Osteocyte (in vitro differentiated cells): ENCODE results near the gene ACKR2. TPM values are rescaled to one million over a fixed set of nuclear protein-coding genes. Genes with fewer than 3 reads are reported as not detected.
"Not testable (repeated sequence)": the region's sequence is repeated elsewhere in the genome, so short reads cannot be mapped to it uniquely, and the experiment has no call there.

Source experiments
- DNase-seq: peaks from one replicate; pipeline ENCODE4 v3.0.0; 2021; ENCODE audit warnings: mixed read lengths; ENCODE audit not compliant: unreplicated experiment; ENCODE audit errors: extremely low spot score
- H3K27ac Mint-ChIP-seq: one replicate; pipeline ENCODE4 v1.8.0; 2021; ENCODE audit warnings: mild to moderate bottlenecking, mixed read lengths; ENCODE audit not compliant: unreplicated experiment
- H3K27me3 Mint-ChIP-seq: one replicate; pipeline ENCODE4 v1.8.0; 2021; ENCODE audit warnings: mixed read lengths; ENCODE audit not compliant: unreplicated experiment
- H3K36me3 Mint-ChIP-seq: one replicate; pipeline ENCODE4 v1.8.0; 2021; ENCODE audit warnings: mixed read lengths; ENCODE audit not compliant: unreplicated experiment
- H3K4me1 Mint-ChIP-seq: one replicate; pipeline ENCODE4 v1.8.0; 2021; ENCODE audit warnings: mixed read lengths; ENCODE audit not compliant: unreplicated experiment
- H3K4me3 Mint-ChIP-seq: one replicate; pipeline ENCODE4 v1.8.0; 2021; ENCODE audit warnings: mild to moderate bottlenecking, moderate library complexity, mixed read lengths; ENCODE audit not compliant: unreplicated experiment
- H3K9me3 Mint-ChIP-seq: one replicate; pipeline ENCODE4 v1.8.0; 2021; ENCODE audit warnings: mixed read lengths; ENCODE audit not compliant: unreplicated experiment
- total RNA-seq: library from RNA; stranded (reverse); gene quantifications from 2 replicates; pipeline ENCODE4 v1.2.1, GENCODE V29; 2021
- TF ChIP-seq, protein P1 (sequence below): fragments of 200-600 bp; sonication (generic); IDR thresholded peaks from 2 replicates; pipeline ENCODE4 v1.5.0; 2021; ENCODE audit warnings: antibody characterized with exemption, mild to moderate bottlenecking, moderate library complexity

ACKR2 gene
- total RNA-seq, 1 donor from 2014 or later = 0.19 TPM

DNA sequence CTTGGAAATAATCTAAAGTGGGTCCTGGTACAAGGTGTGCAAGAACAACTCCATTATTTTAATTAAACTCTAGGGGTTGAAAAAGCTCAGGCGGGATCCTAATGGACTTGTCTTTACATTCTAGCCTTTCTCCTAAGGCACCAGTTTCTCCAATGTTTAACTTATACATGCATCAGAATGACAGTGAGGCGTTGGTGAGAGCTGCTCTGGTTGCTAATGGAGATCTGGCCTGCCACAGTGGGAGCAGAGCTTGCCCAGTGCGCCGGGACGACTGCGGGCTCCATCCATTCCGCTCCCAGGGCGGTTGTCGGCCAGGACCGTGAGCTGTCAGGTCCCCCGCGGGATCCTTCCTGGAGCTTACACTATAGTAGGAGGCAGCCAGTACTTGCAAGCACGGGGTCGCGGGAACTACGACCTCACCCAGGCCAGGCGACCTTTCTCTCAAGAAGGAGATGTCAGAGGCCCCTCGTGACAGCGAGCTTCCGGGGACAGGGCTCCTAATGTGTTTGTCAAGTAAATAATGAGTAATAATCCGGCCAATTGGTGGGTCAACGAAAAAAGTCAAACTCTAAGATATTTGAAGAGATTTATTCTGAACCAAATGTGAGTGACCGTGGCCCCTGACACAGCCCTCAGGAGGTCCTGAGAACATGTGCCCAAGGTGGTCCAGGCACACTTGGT, 4.0 kb upstream of the ACKR2 start:
- Mint-ChIP-seq H3K27ac (no peak overlapping the region), H3K36me3 (peaks cover 2% of the 10 kb centered on the region), H3K4me3 (peak overlapping the region; percentile 99), H3K27me3 (peaks cover 41% of the 10 kb centered on the region), H3K9me3 (no peaks in the 10 kb centered on the region), H3K4me1 (peaks cover 31% of the 10 kb centered on the region)
- TF ChIP-seq, protein P1, sequence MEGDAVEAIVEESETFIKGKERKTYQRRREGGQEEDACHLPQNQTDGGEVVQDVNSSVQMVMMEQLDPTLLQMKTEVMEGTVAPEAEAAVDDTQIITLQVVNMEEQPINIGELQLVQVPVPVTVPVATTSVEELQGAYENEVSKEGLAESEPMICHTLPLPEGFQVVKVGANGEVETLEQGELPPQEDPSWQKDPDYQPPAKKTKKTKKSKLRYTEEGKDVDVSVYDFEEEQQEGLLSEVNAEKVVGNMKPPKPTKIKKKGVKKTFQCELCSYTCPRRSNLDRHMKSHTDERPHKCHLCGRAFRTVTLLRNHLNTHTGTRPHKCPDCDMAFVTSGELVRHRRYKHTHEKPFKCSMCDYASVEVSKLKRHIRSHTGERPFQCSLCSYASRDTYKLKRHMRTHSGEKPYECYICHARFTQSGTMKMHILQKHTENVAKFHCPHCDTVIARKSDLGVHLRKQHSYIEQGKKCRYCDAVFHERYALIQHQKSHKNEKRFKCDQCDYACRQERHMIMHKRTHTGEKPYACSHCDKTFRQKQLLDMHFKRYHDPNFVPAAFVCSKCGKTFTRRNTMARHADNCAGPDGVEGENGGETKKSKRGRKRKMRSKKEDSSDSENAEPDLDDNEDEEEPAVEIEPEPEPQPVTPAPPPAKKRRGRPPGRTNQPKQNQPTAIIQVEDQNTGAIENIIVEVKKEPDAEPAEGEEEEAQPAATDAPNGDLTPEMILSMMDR = no peak
- no peak for DNase-seq

DNA sequence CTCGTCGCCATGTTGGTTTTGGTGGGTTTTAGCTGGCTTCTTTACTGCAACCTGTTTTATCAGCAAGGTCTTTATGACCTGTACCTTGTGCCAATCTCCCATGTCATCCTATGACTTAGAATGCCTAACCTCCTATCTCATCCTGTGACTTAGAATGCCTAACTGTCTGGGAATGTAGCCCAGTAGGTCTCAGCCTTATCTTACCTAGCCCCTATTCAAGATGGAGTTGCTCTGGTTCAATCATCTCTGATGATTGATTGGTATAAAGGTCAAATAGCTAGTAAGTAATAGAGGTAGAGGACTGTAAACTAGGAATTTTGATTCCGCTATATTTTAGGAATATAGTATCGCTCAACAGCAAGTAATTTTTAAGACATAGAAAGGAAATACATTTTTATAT, 1.3 kb upstream of the ACKR2 start:
- Mint-ChIP-seq H3K27me3 (peaks cover 54% of the 10 kb centered on the region), H3K36me3 (no peaks in the 10 kb centered on the region), H3K4me1 (peaks cover 12% of the 10 kb centered on the region), H3K9me3 (no peaks in the 10 kb centered on the region), H3K4me3 (no peak overlapping the region), H3K27ac (no peak overlapping the region)
- DNase-seq = no peak
- TF ChIP-seq, protein P1 = no peak

DNA sequence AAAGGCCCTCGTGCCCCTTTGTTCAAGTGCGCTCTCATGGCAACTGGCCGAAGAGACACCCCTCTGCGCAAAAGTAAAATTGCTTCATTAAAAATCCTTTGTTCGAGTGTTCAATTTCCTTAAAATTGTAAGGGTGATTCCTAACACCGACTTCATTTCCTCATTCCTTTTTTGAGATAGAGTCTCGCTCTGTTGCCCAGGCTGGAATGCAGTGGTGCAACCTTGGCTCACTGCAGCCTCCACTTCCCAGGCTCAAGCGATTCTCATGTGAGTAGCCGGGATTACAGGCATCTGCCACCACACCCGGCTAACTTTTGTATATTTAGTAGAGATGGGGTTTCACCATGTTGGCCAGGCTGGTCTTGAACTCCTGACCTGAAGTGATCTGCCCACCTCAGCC, 1.5 kb downstream of the ACKR2 start:
- H3K27ac Mint-ChIP-seq, H3K4me3 Mint-ChIP-seq: not testable (repeated sequence)

DNA sequence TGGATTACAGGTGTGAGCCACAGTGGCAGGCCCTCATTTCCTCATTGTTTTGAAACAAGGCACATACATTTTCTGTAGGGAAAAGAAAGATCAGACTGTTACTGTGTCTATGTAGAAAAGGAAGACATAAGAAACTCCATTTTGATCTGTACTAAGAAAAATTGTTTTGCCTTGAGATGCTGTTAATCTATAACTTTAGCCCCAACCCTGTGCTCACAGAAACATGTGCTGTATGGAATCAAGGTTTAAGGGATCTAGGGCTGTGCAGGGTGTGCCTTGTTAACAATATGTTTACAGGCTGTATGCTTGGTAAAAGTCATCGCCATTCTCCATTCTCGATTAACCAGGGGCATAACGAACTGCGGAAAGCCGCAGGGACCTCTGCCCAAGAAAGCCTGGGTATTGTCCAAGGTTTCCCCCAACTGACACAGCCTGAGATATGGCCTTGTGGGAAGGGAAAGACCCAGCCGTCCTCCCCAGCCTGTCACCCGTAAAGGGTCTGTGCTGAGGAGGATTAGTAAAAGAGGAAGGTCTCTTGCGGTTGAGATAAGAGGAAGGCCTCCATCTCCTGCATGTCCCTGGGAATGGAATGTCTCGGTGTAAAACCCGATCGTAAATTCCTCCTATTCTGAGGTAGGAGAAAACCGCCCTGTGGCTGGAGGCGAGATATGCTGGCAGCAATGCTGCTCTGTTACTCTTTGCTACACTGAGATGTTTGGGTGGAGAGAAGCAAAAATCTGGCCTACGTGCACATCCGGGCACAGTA, 2.1 kb downstream of the ACKR2 start:
- H3K4me1 Mint-ChIP-seq, H3K27ac Mint-ChIP-seq, H3K9me3 Mint-ChIP-seq, DNase-seq, H3K36me3 Mint-ChIP-seq, H3K4me3 Mint-ChIP-seq: not testable (repeated sequence)
- peaks cover 67% of the 10 kb centered on the region for H3K27me3 Mint-ChIP-seq

More for the DNA sequence above, 1.5 kb downstream of the ACKR2 start:
- not testable (repeated sequence) for H3K9me3 Mint-ChIP-seq, H3K4me1 Mint-ChIP-seq, H3K36me3 Mint-ChIP-seq, DNase-seq
- peaks cover 68% of the 10 kb centered on the region for H3K27me3 Mint-ChIP-seq

DNA sequence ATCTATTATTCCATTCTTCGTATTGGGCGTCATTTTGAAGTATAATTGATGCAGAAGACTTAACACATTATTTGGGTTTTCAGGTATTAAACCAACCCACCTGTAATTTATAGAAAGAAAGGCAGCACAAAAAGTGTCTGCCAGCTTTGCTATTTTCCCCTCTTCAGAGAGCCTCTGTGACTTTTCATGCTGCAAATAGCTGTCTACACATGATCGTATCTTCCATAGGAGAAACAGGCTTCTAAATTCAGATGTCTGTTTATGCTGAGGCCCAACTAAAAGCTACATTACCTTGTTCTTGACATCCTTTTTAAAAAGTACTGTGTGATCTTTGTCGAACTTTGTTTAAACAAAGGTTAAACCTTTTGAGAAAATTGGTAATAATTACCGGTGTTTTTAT, 5.0 kb downstream of the ACKR2 start:
- H3K4me1 Mint-ChIP-seq = no peaks in the 10 kb centered on the region
- peaks cover 45% of the 10 kb centered on the region for H3K27me3 Mint-ChIP-seq
- no peaks in the 10 kb centered on the region for H3K36me3 Mint-ChIP-seq
- no peak overlapping the region for H3K4me3 Mint-ChIP-seq
- TF ChIP-seq, protein P1 = no peak
- no peaks in the 10 kb centered on the region for H3K9me3 Mint-ChIP-seq
- no peak for DNase-seq
- H3K27ac Mint-ChIP-seq = no peak overlapping the region

DNA sequence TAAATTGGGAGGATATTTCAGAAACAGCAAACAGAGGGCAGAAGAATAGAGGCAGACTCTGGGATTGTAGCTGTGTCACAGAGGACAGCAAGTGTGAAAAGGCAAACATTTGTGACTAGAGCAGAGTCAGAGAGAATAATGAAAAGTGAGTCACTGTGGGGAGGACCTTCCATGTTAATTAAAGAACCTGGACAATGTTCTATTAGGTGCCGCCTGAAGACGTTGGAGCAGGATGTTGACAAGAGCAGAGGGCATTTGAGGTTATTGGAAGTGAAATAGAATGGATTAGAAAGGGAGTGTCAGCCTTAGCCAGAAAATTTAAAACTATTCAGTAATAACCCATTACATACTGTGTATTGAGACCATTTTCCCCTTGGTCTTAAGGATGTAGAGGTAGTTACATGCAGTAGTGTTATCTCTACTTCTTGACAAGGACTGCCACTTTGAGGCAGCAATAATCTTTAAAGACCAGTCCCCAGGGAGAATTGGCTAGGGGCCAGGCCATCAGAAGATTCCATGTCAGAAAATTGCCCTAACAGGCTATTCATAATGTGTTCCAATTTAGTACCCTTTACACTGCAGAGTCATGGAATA, 5.8 kb downstream of the ACKR2 start:
- Mint-ChIP-seq H3K9me3 (no peaks in the 10 kb centered on the region), H3K27ac (no peak overlapping the region), H3K4me3 (no peak overlapping the region), H3K4me1 (no peaks in the 10 kb centered on the region), H3K36me3 (no peaks in the 10 kb centered on the region), H3K27me3 (peaks cover 44% of the 10 kb centered on the region)
- TF ChIP-seq, protein P1 = no peak
- no peak for DNase-seq
